GM23338 (cell line): ENCODE measurements around the gene CRKL. TPM values are rescaled to one million over a fixed set of nuclear protein-coding genes. Genes with fewer than 3 reads are reported as not detected.

Experiments
- ETS1 ChIP-seq: IDR thresholded peaks from 2 replicates; pipeline ENCODE4 v1.6.1; 2016; ENCODE audit warnings: antibody characterized with exemption
- EZH2 ChIP-seq: fragments of 200-600 bp; sonication (generic); IDR thresholded peaks from one replicate; pipeline ENCODE4 v1.8.0; 2017; ENCODE audit warnings: antibody characterized with exemption, mild to moderate bottlenecking, low read depth; ENCODE audit not compliant: unreplicated experiment
- JUNB ChIP-seq: IDR thresholded peaks from one replicate; pipeline ENCODE4 v1.6.1; 2016; ENCODE audit warnings: antibody characterized with exemption; ENCODE audit not compliant: unreplicated experiment
- POLR2AphosphoS5 ChIP-seq: IDR thresholded peaks from 2 replicates; pipeline ENCODE4 v1.6.1; 2016; ENCODE audit warnings: antibody characterized with exemption, low read depth
- ZNF114 ChIP-seq: fragments of 250-450 bp; sonication (Bioruptor Pico); IDR thresholded peaks from 2 replicates; pipeline ENCODE4 v1.5.0; 2020; ENCODE audit warnings: mild to moderate bottlenecking, moderate library complexity
- ZNF331 ChIP-seq: fragments of 250-450 bp; sonication (Bioruptor Pico); IDR thresholded peaks from 2 replicates; pipeline ENCODE4 v1.5.0; 2020; ENCODE audit warnings: low read depth, mild to moderate bottlenecking, moderate library complexity
- ZNF462 ChIP-seq: fragments of 250-450 bp; sonication (Bioruptor Pico); IDR thresholded peaks from 2 replicates; pipeline ENCODE4 v1.5.0; 2020; ENCODE audit warnings: mild to moderate bottlenecking, moderate library complexity
- polyA plus RNA-seq: library from polyadenylated mRNA; unstranded; fragments of >200 nt; fragmentation: Nextera tagmentation; extraction: Ambion mirVana; gene quantifications from 2 replicates; pipeline ENCODE4 v1.2.1, GENCODE V29; 2016
- total RNA-seq: library from RNA; depleted of rRNA; stranded (reverse); fragments of >200 nt; shearing (Covaris generic); gene quantifications from 2 replicates; pipeline ENCODE4 v1.2.3, GENCODE V29; 2014
- TF ChIP-seq, protein P1 (sequence below), 2 experiments: fragments of 200-600 bp in 1 of 2; sonication (generic) in 1 of 2; conservative IDR thresholded peaks; 2 replicates each; pipeline versions ENCODE4 v1.5.1 to v1.6.1; 2016 to 2017; ENCODE audit warnings: antibody characterized with exemption in 2 of 2, low read depth in 2 of 2, mild to moderate bottlenecking in 2 of 2, moderate library complexity in 1 of 2

The CRKL gene
- total and polyA plus RNA-seq, 2 experiments from 2014 or later = 39.5 to 104 TPM

DNA sequence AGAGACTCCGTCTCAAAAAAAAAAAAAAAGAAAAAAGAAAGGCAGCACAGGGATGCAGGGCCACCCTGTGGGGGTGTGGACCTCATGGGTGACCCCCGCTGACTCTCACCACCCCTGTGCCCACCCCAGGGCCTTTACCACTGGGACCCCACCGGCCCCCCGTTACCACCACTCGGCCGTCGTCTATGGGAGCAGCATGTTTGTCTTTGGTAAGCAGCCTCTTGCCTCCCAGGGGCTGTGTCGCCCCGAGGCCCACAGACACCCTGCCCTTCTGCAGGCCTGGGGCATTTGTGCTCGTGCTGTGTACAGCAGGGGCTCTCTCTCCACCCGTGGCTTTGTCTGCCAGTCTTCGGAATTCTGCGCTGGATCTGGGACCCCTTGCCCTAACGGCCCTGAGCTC lies 70.2 kb downstream of the CRKL start (continued):
- TF ChIP-seq ZNF462 (CRISPR knock-in tag) (no peak), JUNB (no peak), EZH2 (no peak), POLR2AphosphoS5 (no peak), ZNF331 (CRISPR knock-in tag) (no peak), ZNF114 (no peak), ETS1 (no peak)
- TF ChIP-seq, protein P1, sequence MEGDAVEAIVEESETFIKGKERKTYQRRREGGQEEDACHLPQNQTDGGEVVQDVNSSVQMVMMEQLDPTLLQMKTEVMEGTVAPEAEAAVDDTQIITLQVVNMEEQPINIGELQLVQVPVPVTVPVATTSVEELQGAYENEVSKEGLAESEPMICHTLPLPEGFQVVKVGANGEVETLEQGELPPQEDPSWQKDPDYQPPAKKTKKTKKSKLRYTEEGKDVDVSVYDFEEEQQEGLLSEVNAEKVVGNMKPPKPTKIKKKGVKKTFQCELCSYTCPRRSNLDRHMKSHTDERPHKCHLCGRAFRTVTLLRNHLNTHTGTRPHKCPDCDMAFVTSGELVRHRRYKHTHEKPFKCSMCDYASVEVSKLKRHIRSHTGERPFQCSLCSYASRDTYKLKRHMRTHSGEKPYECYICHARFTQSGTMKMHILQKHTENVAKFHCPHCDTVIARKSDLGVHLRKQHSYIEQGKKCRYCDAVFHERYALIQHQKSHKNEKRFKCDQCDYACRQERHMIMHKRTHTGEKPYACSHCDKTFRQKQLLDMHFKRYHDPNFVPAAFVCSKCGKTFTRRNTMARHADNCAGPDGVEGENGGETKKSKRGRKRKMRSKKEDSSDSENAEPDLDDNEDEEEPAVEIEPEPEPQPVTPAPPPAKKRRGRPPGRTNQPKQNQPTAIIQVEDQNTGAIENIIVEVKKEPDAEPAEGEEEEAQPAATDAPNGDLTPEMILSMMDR (conservative IDR thresholded peaks at IDR 0.05; ENCODE audit: low read depth in 2 of 2) = no peak
